PFSK-1 (cell line): ENCODE measurements around the gene MYO1A.

ENCODE experiments used
- POLR2AphosphoS5 ChIP-seq: IDR thresholded peaks from 2 replicates; pipeline ENCODE4 v1.6.1; 2012; ENCODE audit warnings: low read depth, mild to moderate bottlenecking, control low read depth, low read length, moderate library complexity
- TF ChIP-seq, protein P1 (sequence below), 2 experiments: IDR thresholded peaks; 2 replicates each; pipeline versions ENCODE4 v1.6.1 to v1.8.0; 2011 to 2012; ENCODE audit warnings: low read depth in 2 of 2, low read length in 2 of 2, control low read depth in 1 of 2, inconsistent platforms in 1 of 2, mild to moderate bottlenecking in 1 of 2, moderate library complexity in 1 of 2; ENCODE audit not compliant: insufficient read depth in 1 of 2

DNA sequence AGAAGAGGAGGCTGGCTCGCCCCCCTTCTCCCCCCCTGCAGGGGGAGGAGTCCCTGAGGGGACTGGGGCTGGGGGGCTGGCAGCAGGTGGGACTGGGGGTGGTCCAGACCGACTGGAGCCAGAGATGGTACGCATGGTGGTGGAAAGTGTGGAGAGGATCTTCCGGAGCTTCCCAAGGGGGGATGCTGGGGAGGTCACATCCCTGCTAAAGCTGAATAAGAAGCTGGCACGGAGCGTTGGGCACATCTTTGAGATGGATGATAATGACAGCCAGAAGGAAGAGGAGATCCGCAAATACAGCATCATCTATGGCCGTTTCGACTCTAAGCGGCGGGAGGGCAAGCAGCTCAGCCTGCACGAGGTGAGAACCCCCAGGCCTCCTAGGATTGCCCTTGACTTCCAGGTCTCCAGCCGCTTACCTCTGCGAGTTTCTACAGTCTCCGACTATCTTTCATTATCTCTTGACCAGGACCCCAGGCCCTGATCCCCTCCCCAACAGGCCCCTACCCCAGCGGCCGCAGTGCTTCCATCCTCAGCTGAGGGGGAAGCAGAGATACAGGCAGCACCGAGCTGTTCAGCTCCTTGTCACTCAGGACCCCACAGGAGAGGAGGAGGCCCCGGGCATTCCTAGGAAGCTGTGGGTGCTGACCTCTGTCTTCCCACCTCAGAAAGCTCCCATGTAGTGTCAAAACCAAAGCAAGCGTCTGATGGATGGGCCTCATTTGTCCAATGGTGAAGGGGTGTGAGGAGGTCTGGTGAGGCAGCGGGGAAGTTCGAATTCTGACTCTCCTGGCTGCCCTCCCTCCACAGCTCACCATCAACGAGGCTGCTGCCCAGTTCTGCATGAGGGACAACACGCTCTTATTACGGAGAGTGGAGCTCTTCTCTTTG, 42.0 kb upstream of the MYO1A start:
- TF ChIP-seq, protein P1, sequence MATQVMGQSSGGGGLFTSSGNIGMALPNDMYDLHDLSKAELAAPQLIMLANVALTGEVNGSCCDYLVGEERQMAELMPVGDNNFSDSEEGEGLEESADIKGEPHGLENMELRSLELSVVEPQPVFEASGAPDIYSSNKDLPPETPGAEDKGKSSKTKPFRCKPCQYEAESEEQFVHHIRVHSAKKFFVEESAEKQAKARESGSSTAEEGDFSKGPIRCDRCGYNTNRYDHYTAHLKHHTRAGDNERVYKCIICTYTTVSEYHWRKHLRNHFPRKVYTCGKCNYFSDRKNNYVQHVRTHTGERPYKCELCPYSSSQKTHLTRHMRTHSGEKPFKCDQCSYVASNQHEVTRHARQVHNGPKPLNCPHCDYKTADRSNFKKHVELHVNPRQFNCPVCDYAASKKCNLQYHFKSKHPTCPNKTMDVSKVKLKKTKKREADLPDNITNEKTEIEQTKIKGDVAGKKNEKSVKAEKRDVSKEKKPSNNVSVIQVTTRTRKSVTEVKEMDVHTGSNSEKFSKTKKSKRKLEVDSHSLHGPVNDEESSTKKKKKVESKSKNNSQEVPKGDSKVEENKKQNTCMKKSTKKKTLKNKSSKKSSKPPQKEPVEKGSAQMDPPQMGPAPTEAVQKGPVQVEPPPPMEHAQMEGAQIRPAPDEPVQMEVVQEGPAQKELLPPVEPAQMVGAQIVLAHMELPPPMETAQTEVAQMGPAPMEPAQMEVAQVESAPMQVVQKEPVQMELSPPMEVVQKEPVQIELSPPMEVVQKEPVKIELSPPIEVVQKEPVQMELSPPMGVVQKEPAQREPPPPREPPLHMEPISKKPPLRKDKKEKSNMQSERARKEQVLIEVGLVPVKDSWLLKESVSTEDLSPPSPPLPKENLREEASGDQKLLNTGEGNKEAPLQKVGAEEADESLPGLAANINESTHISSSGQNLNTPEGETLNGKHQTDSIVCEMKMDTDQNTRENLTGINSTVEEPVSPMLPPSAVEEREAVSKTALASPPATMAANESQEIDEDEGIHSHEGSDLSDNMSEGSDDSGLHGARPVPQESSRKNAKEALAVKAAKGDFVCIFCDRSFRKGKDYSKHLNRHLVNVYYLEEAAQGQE (IDR thresholded peaks at IDR 0.05; ENCODE audit: insufficient read depth in 1 of 2, low read depth in 2 of 2, low read length in 2 of 2), result no peak
- TF ChIP-seq POLR2AphosphoS5, result no peak
